Panc1 (cell line): ENCODE measurements around the gene CDK5R1. TPM values are rescaled to one million over a fixed set of nuclear protein-coding genes. Genes with fewer than 3 reads are reported as not detected.

ENCODE experiments used
- ATAC-seq: fragments of 200-7000 bp; cut with Tn5 transposase; 2 replicates; pipeline ENCODE4 v1.9.1; 2020; ENCODE audit warnings: mild to moderate bottlenecking, moderate library complexity
- BruUV-seq: library from RNA; stranded (reverse); fragments of 400-500 nt; replicated peaks from 2 replicates; lab custom pipeline; 2021; lab: Mats Ljungman, UMichigan
- CTCF ChIA-PET: fragments of 300-600 bp; sonication (Branson Sonifier 250); formaldehyde crosslinking; loops from one replicate; lab custom pipeline; 2022; ENCODE audit warnings: antibody characterized with exemption; lab: Charles Lee
- POLR2A ChIA-PET: fragments of 300-600 bp; sonication (Branson Sonifier 250); formaldehyde crosslinking; loops from one replicate; lab custom pipeline; 2022; ENCODE audit warnings: antibody characterized with exemption; lab: Charles Lee
- DNase-seq: peaks from one replicate; pipeline ENCODE4 v3.0.0-alpha.2; 2010; ENCODE audit warnings: low read depth, low spot score
- H3K27ac ChIP-seq: 2 replicates; pipeline ENCODE4 v1.5.1; 2011; ENCODE audit warnings: mild to moderate bottlenecking, low read length, inconsistent platforms
- H3K27me3 ChIP-seq: fragments of 200-500 bp; sonication (Bioruptor generic); 2 replicates; pipeline ENCODE4 v1.6.0; 2014; ENCODE audit warnings: low read length, inconsistent platforms; ENCODE audit not compliant: control insufficient read depth, insufficient read depth
- H3K36me3 ChIP-seq: fragments of 200-500 bp; sonication (Bioruptor generic); 2 replicates; pipeline ENCODE4 v1.5.1; 2014; ENCODE audit warnings: inconsistent platforms, mild to moderate bottlenecking, low read length, moderate library complexity; ENCODE audit not compliant: control insufficient read depth, insufficient read depth
- H3K4me1 ChIP-seq: 2 replicates; pipeline ENCODE4 v1.5.1; 2011; ENCODE audit warnings: inconsistent platforms, mild to moderate bottlenecking, low read length, moderate library complexity; ENCODE audit not compliant: control insufficient read depth, insufficient read depth
- H3K4me3 ChIP-seq, 2 experiments: 2 replicates each; pipeline ENCODE4 v1.5.1; 2011 to 2012; ENCODE audit warnings: low read depth in 2 of 2, low read length in 2 of 2, mild to moderate bottlenecking in 2 of 2, inconsistent platforms in 1 of 2, moderate library complexity in 1 of 2
- H3K9me3 ChIP-seq: fragments of 200-500 bp; sonication (Bioruptor generic); 2 replicates; pipeline ENCODE4 v1.5.1; 2014; ENCODE audit warnings: low read depth, mild to moderate bottlenecking, inconsistent platforms, low read length, moderate library complexity; ENCODE audit not compliant: control insufficient read depth, insufficient read depth
- POLR2AphosphoS5 ChIP-seq: IDR thresholded peaks from 2 replicates; pipeline ENCODE4 v1.6.1; 2012; ENCODE audit warnings: mild to moderate bottlenecking, low read depth, low read length, moderate library complexity
- SIN3A ChIP-seq: IDR thresholded peaks from 2 replicates; pipeline ENCODE4 v1.6.1; 2012; ENCODE audit warnings: low read depth, mild to moderate bottlenecking, low read length, moderate library complexity, borderline replicate concordance; ENCODE audit not compliant: insufficient read depth
- TCF7L2 ChIP-seq: IDR thresholded peaks from 2 replicates; pipeline ENCODE4 v1.6.1; 2011; ENCODE audit warnings: mild to moderate bottlenecking, low read depth, low read length, inconsistent platforms
- in situ Hi-C: cut with HindIII; loops from 2 replicates; pipeline ENCODE4 v1.10.0; 2016; ENCODE audit warnings: low sequenced_read_pairs, low pct_unique_long_range_greater_than_20kb
- intact Hi-C: fragments of 100-400 bp; cut with micrococcal nuclease; formaldehyde crosslinking; loops from one replicate; pipeline ENCODE4 v1.10.0; 2022; ENCODE audit not compliant: unreplicated experiment
- total RNA-seq: library from RNA; stranded (reverse); gene quantifications from one replicate; pipeline ENCODE4 v1.2.1, GENCODE V29; 2021; ENCODE audit not compliant: unreplicated experiment
- TF ChIP-seq, protein P1 (sequence below), 2 experiments: IDR thresholded peaks; 2 replicates each; pipeline ENCODE4 v1.6.1; 2011 to 2012; ENCODE audit warnings: low read depth in 2 of 2, control low read depth in 1 of 2, low read length in 1 of 2, mild to moderate bottlenecking in 1 of 2, moderate library complexity in 1 of 2; ENCODE audit not compliant: insufficient read depth in 1 of 2
- TF ChIP-seq, protein P2 (sequence below): fragments of 450-650 bp; IDR thresholded peaks from 2 replicates; pipeline ENCODE4 v1.5.1; 2017; ENCODE audit warnings: mild to moderate bottlenecking

The CDK5R1 gene
- total RNA-seq, 1 experiment from 2014 or later, result 7.9 TPM

GRCh38 chr17:32470405-32471167 is 16.2 kb upstream of the CDK5R1 start:
- ChIA-PET CTCF (interaction anchor here (0.9 kb wide), 1 partner anchor 9 kb away, joined by 3 read pairs; no protein-coding TSS in a partner anchor), POLR2A (no interaction called here)
- Histone ChIP-seq H3K27ac (no peak overlapping the region), H3K4me1 (no peaks in the 10 kb centered on the region), H3K27me3 (no peaks in the 10 kb centered on the region), H3K36me3 (peaks cover 39% of the 10 kb centered on the region), H3K9me3 (no peaks in the 10 kb centered on the region), H3K4me3 (no peak overlapping the region)
- in situ Hi-C loops (no loop called here), intact Hi-C loops (no loop called here)
- TF ChIP-seq POLR2AphosphoS5 (no peak), TCF7L2 (no peak), SIN3A (no peak)
- TF ChIP-seq, protein P1, sequence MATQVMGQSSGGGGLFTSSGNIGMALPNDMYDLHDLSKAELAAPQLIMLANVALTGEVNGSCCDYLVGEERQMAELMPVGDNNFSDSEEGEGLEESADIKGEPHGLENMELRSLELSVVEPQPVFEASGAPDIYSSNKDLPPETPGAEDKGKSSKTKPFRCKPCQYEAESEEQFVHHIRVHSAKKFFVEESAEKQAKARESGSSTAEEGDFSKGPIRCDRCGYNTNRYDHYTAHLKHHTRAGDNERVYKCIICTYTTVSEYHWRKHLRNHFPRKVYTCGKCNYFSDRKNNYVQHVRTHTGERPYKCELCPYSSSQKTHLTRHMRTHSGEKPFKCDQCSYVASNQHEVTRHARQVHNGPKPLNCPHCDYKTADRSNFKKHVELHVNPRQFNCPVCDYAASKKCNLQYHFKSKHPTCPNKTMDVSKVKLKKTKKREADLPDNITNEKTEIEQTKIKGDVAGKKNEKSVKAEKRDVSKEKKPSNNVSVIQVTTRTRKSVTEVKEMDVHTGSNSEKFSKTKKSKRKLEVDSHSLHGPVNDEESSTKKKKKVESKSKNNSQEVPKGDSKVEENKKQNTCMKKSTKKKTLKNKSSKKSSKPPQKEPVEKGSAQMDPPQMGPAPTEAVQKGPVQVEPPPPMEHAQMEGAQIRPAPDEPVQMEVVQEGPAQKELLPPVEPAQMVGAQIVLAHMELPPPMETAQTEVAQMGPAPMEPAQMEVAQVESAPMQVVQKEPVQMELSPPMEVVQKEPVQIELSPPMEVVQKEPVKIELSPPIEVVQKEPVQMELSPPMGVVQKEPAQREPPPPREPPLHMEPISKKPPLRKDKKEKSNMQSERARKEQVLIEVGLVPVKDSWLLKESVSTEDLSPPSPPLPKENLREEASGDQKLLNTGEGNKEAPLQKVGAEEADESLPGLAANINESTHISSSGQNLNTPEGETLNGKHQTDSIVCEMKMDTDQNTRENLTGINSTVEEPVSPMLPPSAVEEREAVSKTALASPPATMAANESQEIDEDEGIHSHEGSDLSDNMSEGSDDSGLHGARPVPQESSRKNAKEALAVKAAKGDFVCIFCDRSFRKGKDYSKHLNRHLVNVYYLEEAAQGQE (IDR thresholded peaks at IDR 0.05; ENCODE audit: insufficient read depth in 1 of 2, low read depth in 2 of 2, low read length in 1 of 2), result no peak
- TF ChIP-seq, protein P2, sequence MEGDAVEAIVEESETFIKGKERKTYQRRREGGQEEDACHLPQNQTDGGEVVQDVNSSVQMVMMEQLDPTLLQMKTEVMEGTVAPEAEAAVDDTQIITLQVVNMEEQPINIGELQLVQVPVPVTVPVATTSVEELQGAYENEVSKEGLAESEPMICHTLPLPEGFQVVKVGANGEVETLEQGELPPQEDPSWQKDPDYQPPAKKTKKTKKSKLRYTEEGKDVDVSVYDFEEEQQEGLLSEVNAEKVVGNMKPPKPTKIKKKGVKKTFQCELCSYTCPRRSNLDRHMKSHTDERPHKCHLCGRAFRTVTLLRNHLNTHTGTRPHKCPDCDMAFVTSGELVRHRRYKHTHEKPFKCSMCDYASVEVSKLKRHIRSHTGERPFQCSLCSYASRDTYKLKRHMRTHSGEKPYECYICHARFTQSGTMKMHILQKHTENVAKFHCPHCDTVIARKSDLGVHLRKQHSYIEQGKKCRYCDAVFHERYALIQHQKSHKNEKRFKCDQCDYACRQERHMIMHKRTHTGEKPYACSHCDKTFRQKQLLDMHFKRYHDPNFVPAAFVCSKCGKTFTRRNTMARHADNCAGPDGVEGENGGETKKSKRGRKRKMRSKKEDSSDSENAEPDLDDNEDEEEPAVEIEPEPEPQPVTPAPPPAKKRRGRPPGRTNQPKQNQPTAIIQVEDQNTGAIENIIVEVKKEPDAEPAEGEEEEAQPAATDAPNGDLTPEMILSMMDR, result no peak
- DNase-seq, result no peak
- ATAC-seq, result no peak
- BruUV-seq, result no TSS peak

- intact Hi-C loops (no loop called here), in situ Hi-C loops (no loop called here)
- Histone ChIP-seq H3K9me3 (no peaks in the 10 kb centered on the region), H3K4me3 (no peak overlapping the region), H3K4me1 (no peaks in the 10 kb centered on the region), H3K27ac (no peak overlapping the region), H3K27me3 (no peaks in the 10 kb centered on the region), H3K36me3 (peaks cover 39% of the 10 kb centered on the region)
- ATAC-seq (no peak), DNase-seq (no peak)
- CTCF ChIA-PET, result interaction anchor here (0.9 to 1.1 kb wide), 2 partner anchors 9 to 10 kb away, joined by 3 read pairs; no protein-coding TSS in a partner anchor
- no peak for TF ChIP-seq POLR2AphosphoS5
- TF ChIP-seq, protein P1 (IDR thresholded peaks at IDR 0.05; ENCODE audit: insufficient read depth in 1 of 2, low read depth in 2 of 2, low read length in 1 of 2), result no peak
- TF ChIP-seq, protein P2, result no peak
- no peak for TF ChIP-seq SIN3A
- no peak for TF ChIP-seq TCF7L2
- POLR2A ChIA-PET, result no interaction called here
- BruUV-seq, result no TSS peak
Observed at GRCh38 chr17:32471652-32472051, 15.1 kb upstream of the CDK5R1 start.
